GM12878 (cell line): ENCODE results near the gene ACSS1. TPM values are rescaled to one million over a fixed set of nuclear protein-coding genes. Genes with fewer than 3 reads are reported as not detected.
A peak's percentile ranks its signal among the peaks of the same experiment; 100 is the strongest.

Source experiments
- ATAC-seq: fragments of 200-7000 bp; cut with Tn5 transposase; 3 replicates; pipeline ENCODE4 v1.9.1; 2020; ENCODE audit warnings: mild to moderate bottlenecking, moderate library complexity
- BruUV-seq: library from RNA; stranded (reverse); fragments of 400-500 nt; replicated peaks from 2 replicates; lab custom pipeline; 2021; lab: Mats Ljungman, UMichigan
- CTCF ChIA-PET: fragments of 300-600 bp; sonication (Branson Sonifier 250); formaldehyde crosslinking; extraction: SDS; loops from one replicate; lab custom pipeline; 2021; ENCODE audit warnings: inconsistent platforms; lab: Yijun Ruan, JAX
- POLR2A ChIA-PET: fragments of 350-600 bp; formaldehyde crosslinking; extraction: SDS; loops from one replicate; lab custom pipeline; 2021; ENCODE audit warnings: inconsistent platforms; lab: Charles Lee
- RAD21 ChIA-PET: fragments of 300-600 bp; sonication (Branson Sonifier 250); formaldehyde crosslinking; loops from one replicate; lab custom pipeline; 2023; ENCODE audit warnings: antibody characterized with exemption; ENCODE audit not compliant: unreplicated experiment; lab: Charles Lee
- SMC1A ChIA-PET: fragments of 300-600 bp; sonication (Branson Sonifier 250); formaldehyde crosslinking; loops from one replicate; lab custom pipeline; 2023; ENCODE audit not compliant: unreplicated experiment, uncharacterized antibody; lab: Charles Lee
- DNase-seq: peaks from one replicate; pipeline ENCODE4 v3.0.0-alpha.2; 2011; ENCODE audit warnings: low read depth, low spot score
- FAIRE-seq: peaks from 3 replicates; lab custom pipeline; 2011; peaks lifted over from hg19 to GRCh38; lab: Jason Lieb, UNC
- H2AFZ ChIP-seq: 2 replicates; pipeline ENCODE4 v1.6.0; 2011; ENCODE audit warnings: low read depth, low read length, control low read depth; ENCODE audit not compliant: control insufficient read depth
- H3K27ac ChIP-seq: 2 replicates; pipeline ENCODE4 v1.5.1; 2011; ENCODE audit warnings: control low read depth; ENCODE audit not compliant: control insufficient read depth, insufficient read depth
- H3K27me3 ChIP-seq, 2 experiments: replicated peaks in 1 of 2; 2 replicates each; pipeline versions ENCODE4 v1.6.0 to v1.6.1; 2011; ENCODE audit warnings: low read length in 1 of 2; ENCODE audit not compliant: control insufficient read depth in 2 of 2, insufficient read depth in 2 of 2
- H3K36me3 ChIP-seq, 2 experiments: 2 replicates each; pipeline ENCODE4 v1.5.1; 2011; ENCODE audit warnings: low read length in 1 of 2; ENCODE audit not compliant: control insufficient read depth in 2 of 2, insufficient read depth in 2 of 2
- H3K4me1 ChIP-seq: 2 replicates; pipeline ENCODE4 v1.6.1; 2011; ENCODE audit warnings: mild to moderate bottlenecking, low read length, moderate library complexity, mixed read lengths; ENCODE audit not compliant: control insufficient read depth, insufficient read depth
- H3K4me2 ChIP-seq: 2 replicates; pipeline ENCODE4 v1.6.0; 2011; ENCODE audit warnings: control low read depth; ENCODE audit not compliant: control insufficient read depth, insufficient read depth
- H3K4me3 ChIP-seq: fragments of 200-600 bp; sonication (generic); 2 replicates; pipeline ENCODE4 v1.5.1; 2016
- H3K79me2 ChIP-seq: 2 replicates; pipeline ENCODE4 v1.6.0; 2011; ENCODE audit warnings: low read length; ENCODE audit not compliant: control insufficient read depth, insufficient read depth
- H3K9ac ChIP-seq: 2 replicates; pipeline ENCODE4 v1.8.0; 2011; ENCODE audit warnings: low read length, control low read depth, mixed read lengths; ENCODE audit not compliant: control insufficient read depth, insufficient read depth
- H3K9me3 ChIP-seq: replicated peaks from 3 replicates; pipeline ENCODE4 v1.5.1; 2011; ENCODE audit warnings: mild to moderate bottlenecking, low read length; ENCODE audit not compliant: control insufficient read depth, insufficient read depth
- H4K20me1 ChIP-seq: 2 replicates; pipeline ENCODE4 v1.6.0; 2011; ENCODE audit not compliant: control insufficient read depth, insufficient read depth
- POU2F2 ChIP-seq: IDR thresholded peaks from 3 replicates; pipeline ENCODE4 v1.6.1; 2011; ENCODE audit warnings: low read depth, mild to moderate bottlenecking, low read length, borderline replicate concordance
- REST ChIP-seq: IDR thresholded peaks from 2 replicates; pipeline ENCODE4 v1.6.1; 2012; ENCODE audit warnings: mild to moderate bottlenecking, low read depth, low read length
- WGBS: methylation state at CpG from one replicate; pipeline ENCODE4 v1.1.6; 2016; ENCODE audit warnings: low lambda C conversion rate; ENCODE audit not compliant: insufficient replicate concordance, insufficient coverage; ENCODE audit errors: missing lambda C conversion rate; 5-methylcytosine and 5-hydroxymethylcytosine counted together
- in situ Hi-C: fragments of 300-500 bp; cut with MboI; formaldehyde crosslinking; loops from 9 replicates; pipeline ENCODE4 v1.14.3; 2018; ENCODE audit warnings: mixed read lengths
- intact Hi-C: fragments of 100-400 bp; cut with micrococcal nuclease; formaldehyde crosslinking; loops from one replicate; pipeline ENCODE4 v1.14.2; 2022; ENCODE audit not compliant: unreplicated experiment
- polyA plus RNA-seq, 11 experiments: library from polyadenylated mRNA; depleted of rRNA in 4 of 11; unstranded in 6 of 11; stranded (reverse) in 5 of 11; fragments of >200 nt; fragmentation: Nextera tagmentation in 4 of 11; fragmentation: Illumina TruSeq in 1 of 11; extraction: Ambion mirVana in 4 of 11; extraction: Trizol in 1 of 11; gene quantifications; 1 replicate in 1 of 11; 2 replicates in 10 of 11; pipeline versions ENCODE4 v1.2.1 to v1.2.3, GENCODE V29; 2011 to 2016; ENCODE audit warnings: inconsistent platforms in 2 of 11, missing spikeins in 2 of 11, low read depth in 1 of 11
- total RNA-seq, 4 experiments: library from RNA; depleted of rRNA in 3 of 4; stranded (reverse); fragments of >200 nt in 3 of 4; fragmentation: Illumina TruSeq in 1 of 4; extraction: Trizol in 1 of 4; gene quantifications; 2 replicates each; pipeline versions ENCODE4 v1.2.1 to v1.2.3, GENCODE V29; 2013 to 2021

The ACSS1 gene
- total and polyA plus RNA-seq, 10 of the 15 experiments (the other 5 are each of a cell fraction or from before 2014, with no cell fraction given): 1.3 to 44.9 (median 31.1) TPM

GRCh38 chr20:25035921-25036320 is 22.0 kb downstream of the ACSS1 start:
- Histone ChIP-seq H3K27me3 (no peaks in the 10 kb centered on the region), H3K9me3 (no peaks in the 10 kb centered on the region), H3K9ac (peak overlapping the region; percentile 42; the same call in 1 of the 2 replicates), H3K36me3 (peaks cover 0 to 3% of the 10 kb centered on the region in 2 experiments; a peak in 2 of 4 replicates), H3K4me2 (peak overlapping the region; percentile 85), H3K79me2 (peaks cover 2% of the 10 kb centered on the region), H3K4me3 (no peak overlapping the region), H4K20me1 (no peaks in the 10 kb centered on the region), H2AFZ (peak overlapping the region; percentile 37), H3K27ac (peak overlapping the region; percentile 66), H3K4me1 (peaks cover 26% of the 10 kb centered on the region)
- in situ Hi-C loops (no loop called here), intact Hi-C loops (no loop called here)
- ChIA-PET RAD21 (interaction anchor here (0.6 to 1.9 kb wide), 4 partner anchors 23 to 42 kb away, joined by 3 to 9 read pairs (median 4); partner anchors contain the start of gene ACSS1), CTCF (interaction anchor here (1.3 to 1.5 kb wide), 2 partner anchors 12 to 18 kb away, joined by 3 to 4 read pairs; no protein-coding TSS in a partner anchor), SMC1A (interaction anchor here (1.0 to 1.7 kb wide), 7 partner anchors 20 to 143 kb away, joined by 3 to 8 read pairs (median 4); no protein-coding TSS in a partner anchor), POLR2A (interaction anchor here (0.8 kb wide), 1 partner anchor 19 kb away, joined by 3 read pairs; no protein-coding TSS in a partner anchor)
- ATAC-seq: peak; percentile 64
- WGBS: 5% methylated on average over 4 of the region's 4 CpGs
- no TSS peak for BruUV-seq
- no peak for DNase-seq
- FAIRE-seq: peak; percentile 54
- TF ChIP-seq POU2F2 (peak; percentile 44; the same call in 1 of the 3 replicates), REST (no peak)
